ENCODE data around the gene UGT1A4.

UGT1A4 gene

GRCh38 chr2:233796254-233796653 lies 77.7 kb downstream of the UGT1A4 start:
- Histone ChIP-seq H3K79me2 (no peaks in the 10 kb centered on the region), H3K36me3 (ENCODE audit: control insufficient read depth, insufficient read depth, low read length) (no peaks in the 10 kb centered on the region), H3K27ac (no peak overlapping the region), H3K9me3 (ENCODE audit: control insufficient read depth, low read length) (no peaks in the 10 kb centered on the region), H3K4me1 (no peaks in the 10 kb centered on the region), H3K9ac (no peak overlapping the region), H3K4me2 (ENCODE audit: low read length) (no peak overlapping the region), H3K4me3 (ENCODE audit: low read depth, low read length) (no peak overlapping the region), H3K27me3 (ENCODE audit: control insufficient read depth, insufficient read depth, low read length) (no peaks in the 10 kb centered on the region), H2AFZ (no peak overlapping the region)
- TF ChIP-seq, protein P1, sequence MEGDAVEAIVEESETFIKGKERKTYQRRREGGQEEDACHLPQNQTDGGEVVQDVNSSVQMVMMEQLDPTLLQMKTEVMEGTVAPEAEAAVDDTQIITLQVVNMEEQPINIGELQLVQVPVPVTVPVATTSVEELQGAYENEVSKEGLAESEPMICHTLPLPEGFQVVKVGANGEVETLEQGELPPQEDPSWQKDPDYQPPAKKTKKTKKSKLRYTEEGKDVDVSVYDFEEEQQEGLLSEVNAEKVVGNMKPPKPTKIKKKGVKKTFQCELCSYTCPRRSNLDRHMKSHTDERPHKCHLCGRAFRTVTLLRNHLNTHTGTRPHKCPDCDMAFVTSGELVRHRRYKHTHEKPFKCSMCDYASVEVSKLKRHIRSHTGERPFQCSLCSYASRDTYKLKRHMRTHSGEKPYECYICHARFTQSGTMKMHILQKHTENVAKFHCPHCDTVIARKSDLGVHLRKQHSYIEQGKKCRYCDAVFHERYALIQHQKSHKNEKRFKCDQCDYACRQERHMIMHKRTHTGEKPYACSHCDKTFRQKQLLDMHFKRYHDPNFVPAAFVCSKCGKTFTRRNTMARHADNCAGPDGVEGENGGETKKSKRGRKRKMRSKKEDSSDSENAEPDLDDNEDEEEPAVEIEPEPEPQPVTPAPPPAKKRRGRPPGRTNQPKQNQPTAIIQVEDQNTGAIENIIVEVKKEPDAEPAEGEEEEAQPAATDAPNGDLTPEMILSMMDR (IDR thresholded peaks at IDR 0.05), result no peak

DNA sequence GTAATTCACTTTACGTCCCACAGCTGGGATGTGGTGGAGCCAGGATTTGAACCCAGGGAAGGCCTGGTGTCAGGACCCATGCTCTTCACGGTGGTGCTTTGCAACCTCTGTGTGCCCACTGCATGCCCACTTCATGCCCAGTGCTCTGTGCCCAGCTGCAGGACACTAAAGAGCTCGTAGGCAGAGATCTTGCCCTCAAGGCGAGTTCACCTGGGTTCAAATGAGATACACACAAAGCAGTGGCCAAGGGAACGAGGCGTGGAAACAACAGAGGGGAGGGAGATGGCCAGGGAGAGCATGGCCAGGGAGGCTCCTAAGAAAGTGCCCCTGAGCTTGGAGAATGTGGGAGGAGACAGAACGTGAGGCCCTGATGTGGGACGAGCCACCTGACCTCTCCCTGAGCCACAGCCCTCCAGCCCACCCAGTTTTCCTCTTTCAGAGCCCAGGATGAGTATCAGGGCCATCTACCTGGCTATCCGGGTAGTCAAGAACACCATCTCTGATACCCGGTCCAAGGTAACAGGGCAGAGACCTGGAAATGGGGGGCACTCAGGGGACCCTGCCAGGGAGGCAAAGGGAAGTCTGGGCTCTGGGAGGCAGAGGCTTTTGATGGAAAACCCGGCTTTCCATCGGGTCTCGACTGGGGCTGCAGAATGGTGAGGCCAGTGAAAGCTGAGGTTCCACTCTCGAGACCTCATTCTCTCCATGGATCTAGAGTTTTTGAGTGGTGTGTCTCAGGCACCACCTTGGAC lies 80.0 kb downstream of the UGT1A4 start:
- Histone ChIP-seq H3K9me3 (ENCODE audit: control insufficient read depth, low read length) (no peaks in the 10 kb centered on the region), H2AFZ (no peak overlapping the region), H3K36me3 (ENCODE audit: control insufficient read depth, insufficient read depth, low read length) (no peaks in the 10 kb centered on the region), H3K9ac (no peak overlapping the region), H3K4me3 (ENCODE audit: low read depth, low read length) (no peak overlapping the region), H3K27ac (no peak overlapping the region), H3K4me1 (no peaks in the 10 kb centered on the region), H3K79me2 (no peaks in the 10 kb centered on the region), H3K27me3 (ENCODE audit: control insufficient read depth, insufficient read depth, low read length) (no peaks in the 10 kb centered on the region), H3K4me2 (ENCODE audit: low read length) (no peak overlapping the region)
- TF ChIP-seq, protein P1 (IDR thresholded peaks at IDR 0.05), result no peak

- Histone ChIP-seq H2AFZ (no peak overlapping the region), H3K36me3 (ENCODE audit: control insufficient read depth, insufficient read depth, low read length) (no peaks in the 10 kb centered on the region), H3K9me3 (ENCODE audit: control insufficient read depth, low read length) (no peaks in the 10 kb centered on the region), H3K79me2 (no peaks in the 10 kb centered on the region), H3K27ac (no peak overlapping the region), H3K27me3 (ENCODE audit: control insufficient read depth, insufficient read depth, low read length) (no peaks in the 10 kb centered on the region), H3K4me1 (no peaks in the 10 kb centered on the region), H3K4me2 (ENCODE audit: low read length) (no peak overlapping the region), H3K9ac (no peak overlapping the region), H3K4me3 (ENCODE audit: low read depth, low read length) (no peak overlapping the region)
- TF ChIP-seq, protein P1 (IDR thresholded peaks at IDR 0.05), result no peak
Measured at GRCh38 chr2:233799087-233799665, 80.6 kb downstream of the UGT1A4 start.

GRCh38 chr2:233799716-233800115 lies 81.2 kb downstream of the UGT1A4 start:
- H3K4me1 ChIP-seq, result no peaks in the 10 kb centered on the region
- TF ChIP-seq, protein P1 (IDR thresholded peaks at IDR 0.05), result no peak

DNA sequence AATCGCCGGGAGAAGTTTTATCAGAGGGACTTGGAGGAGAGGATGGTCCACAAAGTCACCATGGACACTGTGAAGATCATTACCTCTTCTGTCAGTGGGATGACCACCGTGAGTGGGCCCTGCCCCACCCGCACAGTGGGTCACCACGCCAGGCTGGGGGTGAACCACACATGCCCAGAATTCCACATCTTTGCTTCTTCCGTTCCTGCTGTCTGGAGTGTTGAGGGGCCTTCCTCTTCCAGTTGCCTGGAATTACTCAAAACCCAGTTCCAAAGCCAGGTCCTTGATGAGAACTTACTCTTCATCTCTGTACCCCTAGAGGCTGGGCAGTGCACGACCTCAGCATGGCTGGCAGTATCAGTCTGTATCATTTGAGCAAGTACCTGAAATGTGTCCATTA lies 81.7 kb downstream of the UGT1A4 start:
- no peaks in the 10 kb centered on the region for H3K79me2 ChIP-seq
- no peak overlapping the region for H3K4me2 ChIP-seq (ENCODE audit: low read length)
- H3K27me3 ChIP-seq (ENCODE audit: control insufficient read depth, insufficient read depth, low read length), result no peaks in the 10 kb centered on the region
- H3K36me3 ChIP-seq (ENCODE audit: control insufficient read depth, insufficient read depth, low read length), result no peaks in the 10 kb centered on the region
- no peak overlapping the region for H3K4me3 ChIP-seq (ENCODE audit: low read depth, low read length)
- H3K9me3 ChIP-seq (ENCODE audit: control insufficient read depth, low read length), result no peaks in the 10 kb centered on the region
- no peak overlapping the region for H2AFZ ChIP-seq
- TF ChIP-seq, protein P1 (IDR thresholded peaks at IDR 0.05), result no peak
- no peak overlapping the region for H3K9ac ChIP-seq
- H3K27ac ChIP-seq, result no peak overlapping the region
- H3K4me1 ChIP-seq, result no peaks in the 10 kb centered on the region

More at GRCh38 chr2:233799716-233800115, 81.2 kb downstream of the UGT1A4 start:
- no peak overlapping the region for H3K9ac ChIP-seq
- H3K27me3 ChIP-seq (ENCODE audit: control insufficient read depth, insufficient read depth, low read length), result no peaks in the 10 kb centered on the region
- no peaks in the 10 kb centered on the region for H3K36me3 ChIP-seq (ENCODE audit: control insufficient read depth, insufficient read depth, low read length)
- no peak overlapping the region for H3K27ac ChIP-seq
- H3K4me3 ChIP-seq (ENCODE audit: low read depth, low read length), result no peak overlapping the region
- H3K4me2 ChIP-seq (ENCODE audit: low read length), result no peak overlapping the region
- no peak overlapping the region for H2AFZ ChIP-seq
- H3K9me3 ChIP-seq (ENCODE audit: control insufficient read depth, low read length), result no peaks in the 10 kb centered on the region
- H3K79me2 ChIP-seq, result no peaks in the 10 kb centered on the region

Measured in parathyroid adenoma (tissue), 2 donors.